ENCODE data around the gene NHERF1. TPM values are rescaled to one million over a fixed set of nuclear protein-coding genes. Genes with fewer than 3 reads are reported as not detected.

Gene NHERF1
- total RNA-seq, 1 experiment from 2014 or later = 38.1 TPM

DNA sequence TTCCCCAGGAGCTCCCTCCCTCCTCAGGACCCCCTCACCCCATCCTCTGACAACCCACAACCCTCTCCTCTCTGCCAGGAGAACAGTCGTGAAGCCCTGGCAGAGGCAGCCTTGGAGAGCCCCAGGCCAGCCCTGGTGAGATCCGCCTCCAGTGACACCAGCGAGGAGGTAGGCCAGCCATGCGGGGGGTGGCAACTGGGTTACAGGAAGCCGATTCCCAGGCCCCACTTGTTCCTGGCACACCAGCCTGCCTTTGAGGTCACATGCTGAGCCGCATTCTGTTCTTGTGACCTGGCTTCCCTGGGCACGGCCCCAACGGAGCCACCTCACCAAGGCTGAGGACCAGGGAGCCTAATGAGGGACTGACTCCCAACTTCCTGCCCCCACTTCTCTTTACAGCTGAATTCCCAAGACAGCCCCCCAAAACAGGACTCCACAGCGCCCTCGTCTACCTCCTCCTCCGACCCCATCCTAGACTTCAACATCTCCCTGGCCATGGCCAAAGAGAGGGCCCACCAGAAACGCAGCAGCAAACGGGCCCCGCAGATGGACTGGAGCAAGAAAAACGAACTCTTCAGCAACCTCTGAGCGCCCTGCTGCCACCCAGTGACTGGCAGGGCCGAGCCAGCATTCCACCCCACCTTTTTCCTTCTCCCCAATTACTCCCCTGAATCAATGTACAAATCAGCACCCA lies 19.8 kb downstream of the NHERF1 start:
- DNase-seq (ENCODE audit: low read depth) = peak; percentile 75

DNA sequence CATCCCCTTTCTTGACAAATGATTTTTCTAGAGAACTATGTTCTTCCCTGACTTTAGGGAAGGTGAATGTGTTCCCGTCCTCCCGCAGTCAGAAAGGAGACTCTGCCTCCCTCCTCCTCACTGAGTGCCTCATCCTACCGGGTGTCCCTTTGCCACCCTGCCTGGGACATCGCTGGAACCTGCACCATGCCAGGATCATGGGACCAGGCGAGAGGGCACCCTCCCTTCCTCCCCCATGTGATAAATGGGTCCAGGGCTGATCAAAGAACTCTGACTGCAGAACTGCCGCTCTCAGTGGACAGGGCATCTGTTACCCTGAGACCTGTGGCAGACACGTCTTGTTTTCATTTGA lies 20.3 kb downstream of the NHERF1 start:
- no peak for DNase-seq (ENCODE audit: low read depth)

DNA sequence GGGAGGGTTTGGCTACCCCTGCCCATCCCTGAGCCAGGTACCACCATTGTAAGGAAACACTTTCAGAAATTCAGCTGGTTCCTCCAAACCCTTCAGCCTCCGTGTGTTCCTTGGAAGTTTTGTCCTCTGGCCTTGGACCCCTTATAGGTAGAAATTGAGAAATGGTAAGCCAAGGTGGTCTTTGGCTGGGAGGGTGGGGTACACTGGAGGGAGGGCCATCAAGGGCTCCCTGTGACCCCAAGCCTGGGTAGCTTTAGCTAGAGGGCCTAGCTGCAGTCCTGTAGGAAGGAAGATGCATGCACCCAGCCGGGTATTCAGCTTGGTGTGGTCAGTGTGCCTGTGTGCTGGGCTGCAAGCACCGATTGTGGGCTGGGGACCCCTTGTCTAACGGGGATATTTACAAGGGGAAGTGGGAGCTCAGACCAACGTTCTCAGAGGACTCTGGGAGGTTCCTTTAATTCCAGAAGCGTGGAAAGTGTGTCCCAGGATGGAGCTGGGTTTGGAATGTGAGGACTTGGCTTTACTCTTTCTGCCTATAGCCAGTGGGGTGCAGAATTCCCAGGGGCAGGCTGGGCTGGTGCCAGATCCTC lies 20.9 kb downstream of the NHERF1 start:
- no peak for DNase-seq (ENCODE audit: low read depth)

DNA sequence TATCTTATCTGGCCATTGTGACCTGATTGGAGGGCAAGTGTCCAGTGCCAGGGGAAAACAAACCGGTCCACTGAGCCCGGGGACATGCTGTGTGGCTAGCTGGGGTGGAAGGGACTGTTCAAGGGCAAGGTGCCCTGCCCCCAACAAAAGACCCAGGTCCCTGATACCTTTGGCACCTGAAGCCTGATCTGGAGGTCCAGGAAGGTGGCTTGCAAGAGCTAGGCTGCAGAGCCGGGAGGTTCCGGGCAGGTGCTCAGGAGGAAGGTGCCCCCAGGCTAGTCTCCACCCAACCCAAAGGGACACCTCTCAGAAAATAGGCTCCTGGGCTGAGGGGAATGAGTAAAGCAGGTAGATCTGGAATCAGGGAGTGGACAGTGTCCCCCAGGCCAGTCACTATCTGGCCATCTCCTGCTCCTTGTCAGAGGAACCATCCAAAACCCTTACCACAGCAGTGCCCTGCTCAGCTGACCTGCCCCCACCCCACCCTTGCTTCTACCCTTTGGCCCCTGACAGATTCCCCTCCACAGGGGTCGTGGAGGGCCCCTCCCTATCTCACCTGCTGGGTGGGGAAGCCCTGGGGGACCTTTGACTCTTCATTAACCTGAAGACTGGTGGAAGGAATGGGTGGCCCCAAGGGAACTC lies 21.5 kb downstream of the NHERF1 start:
- DNase-seq (ENCODE audit: low read depth) = no peak

DNA sequence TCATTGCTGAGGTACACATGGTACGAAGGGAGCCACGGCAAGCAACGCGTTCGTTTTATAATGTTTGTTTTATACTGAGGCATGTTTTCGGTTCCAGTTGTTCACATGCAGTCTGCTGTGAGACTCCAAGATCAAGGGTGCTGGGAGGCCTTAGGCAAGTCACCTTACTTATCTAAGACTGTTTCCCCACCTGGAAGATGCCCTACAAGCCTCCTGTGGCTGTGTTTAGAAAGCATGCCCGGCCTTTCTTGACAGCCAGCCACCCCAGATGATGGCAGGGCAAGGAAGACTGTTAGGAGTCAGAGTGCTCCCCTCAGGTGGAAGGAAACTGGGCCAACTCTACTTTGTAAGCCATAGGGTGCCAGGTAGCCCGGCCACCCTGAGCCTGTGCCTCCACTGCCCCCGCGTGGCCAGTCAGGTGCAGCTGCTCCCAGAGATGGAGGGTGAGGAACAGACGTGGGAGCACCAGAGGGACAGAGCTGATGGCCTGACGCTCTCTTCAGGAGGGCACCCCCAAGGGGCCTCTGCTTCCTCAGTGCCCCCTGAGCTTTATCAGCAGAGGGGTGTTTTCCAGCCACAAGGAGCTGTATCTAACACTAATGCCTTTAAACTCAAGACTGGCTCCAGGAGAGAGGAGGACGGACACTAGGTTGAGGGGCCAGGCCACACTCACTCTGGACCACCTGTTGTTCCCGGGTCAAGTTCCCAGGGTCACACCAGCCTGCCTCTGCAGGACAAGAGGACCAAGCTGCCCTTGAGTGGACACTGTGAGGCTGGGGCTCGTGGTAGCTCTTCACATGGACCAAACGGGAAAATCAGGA lies 22.3 kb downstream of the NHERF1 start:
- peak; percentile 71 for DNase-seq (ENCODE audit: low read depth)

DNA sequence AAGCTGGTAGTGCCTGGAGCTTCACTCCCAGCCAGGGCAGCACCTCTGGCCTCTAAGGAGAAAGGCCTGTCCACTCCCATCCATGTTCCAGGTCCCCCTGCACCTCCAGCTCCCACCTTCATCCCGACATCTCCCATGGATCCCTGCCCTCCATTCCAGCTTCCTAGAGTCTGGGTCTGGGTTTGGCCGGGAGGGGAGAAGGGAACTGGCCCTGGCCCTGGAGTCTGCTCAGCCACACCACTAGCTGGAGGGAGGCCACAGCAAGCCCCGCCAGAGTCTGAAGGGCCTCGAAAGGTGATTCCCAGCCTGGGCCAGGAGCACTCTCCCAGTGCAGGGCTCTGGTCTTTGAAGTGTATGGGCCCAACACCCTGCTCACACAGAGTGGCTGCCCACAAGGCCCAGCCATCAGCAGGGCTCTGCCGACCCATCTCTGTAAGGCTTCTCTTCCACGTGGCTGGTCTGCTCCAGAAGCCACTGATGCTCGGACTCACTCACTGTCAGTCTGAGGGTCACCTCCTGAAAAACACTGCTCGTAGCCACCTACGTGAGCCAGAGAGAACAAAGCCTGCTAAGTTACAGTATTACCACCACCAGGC lies 23.0 kb downstream of the NHERF1 start:
- no peak for DNase-seq (ENCODE audit: low read depth)

DNA sequence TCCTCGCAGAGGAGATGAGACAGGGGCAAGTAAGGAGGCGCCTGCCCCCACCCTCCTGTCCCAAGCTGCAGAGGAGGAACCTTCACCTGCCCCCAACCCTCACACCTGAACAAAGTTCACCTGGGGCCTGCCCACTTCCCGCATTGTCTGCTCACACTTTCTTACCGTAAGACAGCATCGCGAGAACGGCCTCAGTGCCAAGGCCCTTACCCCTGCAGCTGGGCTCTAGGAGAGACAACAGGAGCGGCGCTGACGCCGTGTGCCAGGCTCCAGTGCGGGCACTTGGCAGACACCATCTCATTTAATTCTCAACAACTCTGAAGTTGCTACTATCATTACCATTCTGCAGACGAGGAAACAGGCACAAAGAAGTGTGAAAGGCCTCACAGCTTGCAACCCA lies 23.6 kb downstream of the NHERF1 start:
- no peak for DNase-seq (ENCODE audit: low read depth)

DNA sequence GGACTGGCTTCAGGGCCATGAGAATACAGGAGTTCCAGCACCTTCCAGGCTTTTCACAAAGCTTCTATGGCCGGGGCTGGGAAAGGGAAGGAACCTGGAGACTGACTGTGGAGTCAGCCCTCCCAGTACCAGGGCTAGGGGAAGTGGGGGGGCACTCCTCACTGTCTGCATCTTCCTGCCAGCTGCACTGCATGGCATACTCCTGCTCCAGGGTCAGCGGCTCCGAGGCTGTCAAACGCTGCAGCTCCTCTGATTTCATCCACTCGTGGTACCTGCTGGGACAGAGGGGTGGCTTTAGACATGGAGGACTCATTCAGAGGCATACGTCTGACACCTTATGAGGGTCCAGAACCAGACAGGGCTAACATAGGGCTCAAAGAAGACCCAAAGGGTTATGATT lies 25.0 kb downstream of the NHERF1 start:
- DNase-seq (ENCODE audit: low read depth) = no peak

DNA sequence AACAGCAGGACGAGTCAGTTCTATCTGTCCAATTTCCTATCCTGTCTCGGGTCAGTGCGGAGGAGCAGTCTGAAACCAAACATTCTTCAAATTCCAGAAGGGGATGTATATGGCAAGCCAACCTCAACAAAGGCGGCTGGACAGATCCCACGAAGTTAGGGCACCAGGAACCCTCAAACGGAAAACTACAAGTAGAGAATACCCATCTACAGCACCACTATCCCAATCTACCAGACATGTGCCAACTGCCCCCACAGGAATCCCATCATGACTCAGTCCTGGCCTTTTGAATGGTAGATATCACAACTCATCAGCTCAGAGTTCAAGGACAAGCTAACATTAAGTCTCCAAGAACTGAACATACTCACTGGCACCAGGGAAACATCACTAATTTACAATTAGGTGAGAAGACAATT lies 25.5 kb downstream of the NHERF1 start:
- no peak for DNase-seq (ENCODE audit: low read depth)

DNA sequence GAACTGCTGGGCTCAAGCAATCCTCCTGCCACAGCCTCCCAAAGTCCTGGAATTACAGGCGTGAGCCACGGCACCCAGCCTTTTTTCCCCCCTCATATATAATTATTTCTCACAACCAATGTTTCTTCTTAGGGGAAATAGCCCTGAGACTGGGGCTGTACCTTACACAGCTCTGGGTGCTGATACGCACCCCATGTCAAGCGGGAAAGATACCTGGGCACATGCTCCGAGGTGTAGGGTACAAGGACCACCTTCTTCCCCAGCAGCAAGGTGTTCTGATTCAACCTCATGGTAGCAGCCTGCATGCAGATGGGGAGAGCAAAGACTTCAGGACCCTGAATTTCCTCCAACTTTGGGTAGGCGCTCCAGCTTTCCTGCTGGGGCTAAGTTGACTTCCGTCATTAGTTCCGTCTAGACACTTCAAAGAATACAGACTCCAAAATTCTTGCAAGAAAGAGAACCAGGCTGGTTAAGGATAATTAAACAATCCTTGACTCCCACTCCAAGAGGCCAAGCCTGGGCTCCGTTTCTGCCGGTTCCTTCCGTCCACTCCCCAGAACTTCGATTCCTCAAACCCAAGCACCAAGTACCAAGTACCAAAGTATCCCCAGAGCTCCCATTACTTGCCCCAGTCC lies 27.1 kb downstream of the NHERF1 start:
- no peak for DNase-seq (ENCODE audit: low read depth)

DNA sequence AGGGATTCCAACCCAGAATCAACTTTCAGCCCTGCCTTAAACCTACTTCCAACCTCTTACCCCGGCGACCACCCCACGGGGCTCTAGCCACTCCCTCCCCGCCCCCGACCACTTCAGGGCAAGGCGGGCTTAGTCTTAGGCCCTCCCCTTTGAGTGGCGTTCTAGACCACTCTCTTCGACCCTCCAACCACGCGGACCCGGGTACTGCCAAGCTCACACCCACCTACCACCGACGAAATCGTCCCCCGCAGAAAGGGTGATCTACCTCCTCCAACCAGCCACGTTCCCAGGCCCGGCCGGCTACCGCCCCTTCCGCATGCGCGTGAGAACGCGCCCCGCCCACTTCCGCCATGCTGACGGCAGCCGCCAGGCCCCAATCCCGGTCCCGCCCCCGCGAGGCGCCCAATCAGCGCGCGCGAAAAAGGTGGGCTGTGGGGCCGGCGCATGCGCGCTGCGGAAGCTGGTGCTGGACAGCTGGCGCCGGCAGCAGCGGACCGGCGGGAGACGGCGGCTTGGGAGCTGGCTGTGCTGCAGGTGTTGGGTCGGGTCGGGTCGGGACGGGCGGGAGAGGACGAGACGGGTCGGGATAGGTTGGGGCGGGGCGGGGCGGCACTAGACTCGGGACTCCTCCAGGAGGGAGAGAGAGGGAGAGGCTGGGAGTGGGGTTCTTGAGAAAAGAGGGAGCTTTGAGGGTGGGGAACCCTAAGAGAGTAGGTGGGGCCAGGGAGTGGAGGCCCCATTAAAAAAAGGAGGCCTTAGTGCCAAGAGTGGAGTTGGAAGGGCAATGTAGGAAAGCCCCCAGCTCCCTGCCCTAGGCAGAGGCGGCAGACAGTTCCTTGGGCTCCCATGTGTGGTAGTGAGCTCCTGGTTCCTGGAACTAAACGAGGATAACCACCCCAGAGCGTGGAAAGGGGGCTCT lies 27.9 kb downstream of the NHERF1 start, which contains the start of gene NAT9:
Gene NAT9 (minus strand): TSS at position 302 of the 919 bp plus-strand sequence. CDS start 647 bp downstream, outside the sequence.
- DNase-seq (ENCODE audit: low read depth) = peak; percentile 99

DNA sequence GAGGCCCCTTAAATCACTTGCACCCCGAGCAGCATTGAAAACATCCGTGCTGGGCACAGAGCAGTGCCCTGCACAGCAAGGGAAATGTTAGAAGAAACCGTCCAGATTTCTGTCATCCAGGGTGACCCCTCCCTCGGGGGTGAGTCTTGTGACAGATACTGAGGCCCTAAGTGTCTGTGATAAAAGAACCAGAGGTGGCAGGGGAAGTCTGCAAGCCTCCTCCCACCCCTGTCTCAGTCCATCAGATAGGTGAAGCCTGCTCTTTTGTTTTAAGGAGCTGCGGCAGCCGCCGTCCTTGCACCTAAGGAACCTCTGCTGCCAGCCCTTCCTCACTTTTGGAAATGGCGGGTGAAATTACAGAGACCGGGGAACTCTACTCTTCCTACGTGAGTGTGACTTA lies 28.6 kb downstream of the NHERF1 start:
- DNase-seq (ENCODE audit: low read depth) = no peak

DNA sequence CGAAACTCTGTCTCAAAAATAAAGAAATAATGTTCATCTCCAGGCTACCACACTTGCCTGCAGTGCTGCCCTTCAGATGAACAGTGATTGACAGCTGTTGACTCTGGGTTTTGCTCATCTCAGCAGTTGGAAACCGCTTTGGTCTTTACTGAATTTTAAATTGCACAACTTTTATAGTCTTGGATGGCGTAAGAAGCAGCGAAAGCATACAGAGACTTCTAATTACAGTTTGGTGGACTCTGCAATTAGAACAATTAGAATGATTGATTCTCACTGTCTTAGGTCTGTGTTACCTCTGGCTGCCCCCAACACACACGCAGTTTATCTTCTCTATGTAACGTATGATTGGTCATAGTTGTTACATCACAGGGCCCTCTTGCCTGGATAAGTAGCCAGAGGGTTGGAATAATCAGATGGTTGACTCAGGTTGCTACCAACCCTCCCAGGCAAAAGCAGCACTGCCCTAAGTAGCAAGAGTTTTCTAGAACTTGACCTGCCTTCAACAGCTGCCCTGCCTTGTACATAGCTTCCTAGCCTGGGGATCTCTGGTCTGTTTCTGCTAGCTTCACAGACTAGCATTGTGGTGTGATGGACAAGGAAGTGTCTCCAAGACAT lies 29.6 kb downstream of the NHERF1 start:
- DNase-seq (ENCODE audit: low read depth) = no peak

DNA sequence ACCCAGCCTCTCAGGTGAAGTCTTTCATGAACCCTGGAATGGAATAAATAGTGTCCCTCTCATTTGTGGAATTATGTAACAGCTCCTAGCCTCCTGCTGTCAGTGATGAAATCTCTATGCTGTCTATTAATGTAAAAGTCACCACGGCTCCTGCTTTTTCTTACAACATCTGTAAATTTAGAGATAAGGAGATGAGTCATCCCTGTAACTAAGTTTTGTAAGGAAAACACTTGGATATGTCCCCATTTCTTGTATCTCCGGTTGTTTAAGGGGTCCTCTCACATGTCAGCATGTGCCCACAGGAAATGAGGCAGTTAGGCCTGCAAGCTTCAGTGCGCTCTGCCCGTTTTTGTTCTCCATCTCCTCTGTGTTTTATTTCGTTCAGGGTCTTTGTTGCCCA lies 30.5 kb downstream of the NHERF1 start:
- DNase-seq (ENCODE audit: low read depth) = no peak

DNA sequence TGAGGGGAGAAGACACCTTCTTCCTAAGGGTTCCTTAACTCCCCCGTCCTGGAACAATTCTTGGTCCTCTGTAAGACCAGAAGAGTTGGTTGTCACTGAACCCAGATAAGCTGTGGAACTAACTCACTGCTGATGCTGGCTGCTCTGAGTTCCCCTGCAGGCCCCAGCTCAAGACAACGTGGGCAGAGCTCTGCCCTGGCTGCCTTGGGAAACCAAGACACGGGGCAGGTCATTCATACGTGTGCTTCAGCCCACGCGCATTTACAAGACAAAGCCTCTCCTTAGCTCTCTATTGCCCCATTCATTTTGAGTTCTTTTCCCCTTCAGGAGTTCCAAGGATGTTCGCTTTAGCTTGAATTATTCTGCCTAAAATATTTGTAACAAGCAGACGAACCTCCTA lies 31.1 kb downstream of the NHERF1 start:
- DNase-seq (ENCODE audit: low read depth) = no peak

DNA sequence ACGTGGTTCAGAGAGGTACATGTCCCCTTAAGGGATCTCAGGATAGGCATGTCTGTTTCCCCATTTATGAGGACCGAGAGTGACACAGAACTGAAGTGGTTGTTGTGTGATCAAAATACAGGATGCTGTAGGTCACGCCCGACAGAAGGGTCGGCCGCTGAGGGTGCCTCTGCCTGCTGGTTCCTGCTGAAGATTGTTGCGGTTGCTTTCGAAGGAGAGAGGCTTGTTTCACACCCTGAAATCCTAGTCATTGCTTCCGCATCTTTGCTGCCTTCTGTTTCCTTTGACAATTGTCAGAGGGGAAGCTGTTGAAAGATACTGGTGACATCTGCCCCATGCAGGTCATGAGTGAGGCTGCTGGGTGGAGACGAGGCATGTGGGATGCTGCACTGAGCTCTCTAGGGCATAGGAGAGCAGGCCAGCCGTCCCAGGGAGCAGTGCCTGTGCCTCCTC lies 31.5 kb downstream of the NHERF1 start:
- no peak for DNase-seq (ENCODE audit: low read depth)

DNA sequence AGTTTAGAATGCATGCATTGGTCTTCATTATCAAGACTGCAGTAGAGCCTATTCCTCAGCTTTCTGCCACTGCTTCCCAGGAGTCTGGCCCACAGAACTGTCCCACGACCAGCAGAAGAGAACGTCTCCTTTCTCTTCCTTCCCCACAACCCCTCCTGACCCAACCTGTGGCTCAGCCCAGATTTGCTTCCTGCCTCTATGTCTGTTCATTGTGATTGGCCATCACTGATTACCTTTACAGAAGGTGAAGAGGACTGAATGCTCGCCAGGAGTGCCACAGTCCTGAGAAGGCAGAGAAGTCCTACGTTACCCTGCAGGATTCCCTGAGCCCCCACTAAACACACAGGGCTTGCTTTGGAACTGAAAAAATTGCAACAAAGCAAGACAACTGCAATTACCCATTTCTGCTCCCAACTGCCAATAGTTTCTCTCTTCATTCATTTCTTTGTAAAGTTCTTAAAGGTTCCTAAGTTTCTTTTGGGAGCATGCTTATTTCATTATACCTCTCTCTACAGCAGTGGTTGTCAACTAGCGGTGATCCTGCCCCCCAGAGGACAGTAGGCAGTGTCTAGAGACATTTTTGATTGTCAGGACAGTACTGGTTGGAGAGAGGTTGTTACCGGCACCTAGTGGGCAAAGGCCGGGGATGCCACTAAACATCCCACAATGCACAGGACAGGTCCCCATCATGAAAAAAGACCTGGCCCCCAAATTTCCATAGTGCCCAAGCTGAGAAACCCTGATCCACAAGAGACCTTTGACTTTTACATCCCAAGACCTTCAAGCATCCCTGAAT lies 32.2 kb downstream of the NHERF1 start:
- DNase-seq (ENCODE audit: low read depth) = peak; percentile 39

DNA sequence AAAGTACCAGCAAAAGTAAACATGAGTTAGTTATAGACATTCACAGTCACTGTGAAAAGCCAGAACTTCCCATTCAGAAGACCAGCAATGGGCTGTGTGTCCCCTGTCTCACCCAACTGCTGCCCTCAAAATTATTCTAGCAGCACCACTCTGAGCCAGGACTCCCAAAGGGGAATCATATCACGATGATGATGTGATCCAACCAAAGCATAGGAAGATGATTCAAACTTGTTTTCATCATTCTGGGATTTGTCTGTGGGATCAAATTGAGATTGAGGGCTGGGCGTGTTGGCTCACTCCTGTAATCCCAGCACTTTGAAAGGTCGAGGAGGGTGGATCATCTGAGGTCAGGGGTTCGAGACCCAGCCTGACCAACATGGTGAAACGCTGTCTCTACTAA lies 34.1 kb downstream of the NHERF1 start:
- no peak for DNase-seq (ENCODE audit: low read depth)

All from Daoy (cell line).